Transverse colon (tissue), 4 donors: ENCODE results near the gene PCDHB3. TPM values are rescaled to one million over a fixed set of nuclear protein-coding genes. Genes with fewer than 3 reads are reported as not detected.
"Not testable (repeated sequence)": the region's sequence is repeated elsewhere in the genome, so short reads cannot be mapped to it uniquely, and the experiment has no call there.

Source experiments
- DNase-seq: peaks from one replicate; pipeline ENCODE4 v3.0.0-alpha.2; 2019
- H3K27ac ChIP-seq, 4 donors: fragments of 200-600 bp; sonication (generic); 2 replicates each; pipeline ENCODE4 v1.5.1; 2016 to 2018; ENCODE audit warnings: inconsistent platforms in 4 of 4
- H3K27me3 ChIP-seq: fragments of 200-600 bp; sonication (generic); 2 replicates; pipeline ENCODE4 v1.5.1; 2017; ENCODE audit warnings: inconsistent platforms
- H3K36me3 ChIP-seq, 4 donors: fragments of 200-600 bp; sonication (generic); 2 replicates each; pipeline ENCODE4 v1.5.1; 2017 to 2019; ENCODE audit warnings: inconsistent platforms in 4 of 4
- H3K4me1 ChIP-seq, 4 donors: fragments of 200-600 bp; sonication (generic); 2 replicates each; pipeline ENCODE4 v1.5.1; 2017 to 2020; ENCODE audit warnings: inconsistent platforms in 4 of 4
- H3K4me3 ChIP-seq, 4 donors: fragments of 200-600 bp; sonication (generic); 1 replicate in 1 of 4; 2 replicates in 3 of 4; pipeline versions ENCODE4 v1.5.1 to v1.6.1; 2017 to 2019; ENCODE audit warnings: inconsistent platforms in 4 of 4
- H3K9me3 ChIP-seq, 2 donors: fragments of 200-600 bp; sonication (generic); 2 replicates each; pipeline ENCODE4 v1.5.1; 2017 to 2019; ENCODE audit warnings: inconsistent platforms in 2 of 2
- EP300 ChIP-seq: sonication (generic); formaldehyde crosslinking; IDR thresholded peaks from one replicate; pipeline ENCODE4 v1.6.1; 2017; ENCODE audit warnings: antibody characterized with exemption, low read depth
- POLR2A ChIP-seq: fragments of 450-650 bp; IDR thresholded peaks from one replicate; pipeline ENCODE4 v1.6.1; 2016; ENCODE audit warnings: antibody characterized with exemption, mild to moderate bottlenecking, moderate library complexity
- POLR2AphosphoS5 ChIP-seq, 3 donors: sonication (generic); formaldehyde crosslinking; IDR thresholded peaks; one replicate each; pipeline ENCODE4 v1.6.1; 2016; ENCODE audit warnings: antibody characterized with exemption in 3 of 3
- WGBS, 2 donors: methylation state at CpG; one replicate each; pipeline ENCODE4 v1.1.5; 2018; ENCODE audit warnings: low coverage in 1 of 2; 5-methylcytosine and 5-hydroxymethylcytosine counted together
- in situ Hi-C, 4 donors: fragments of 200-750 bp; cut with MboI; loops; one replicate each; pipeline versions ENCODE4 v1.15.0 to v1.15.1; 2017; ENCODE audit warnings: low sequenced_read_pairs in 3 of 4, low pct_ligation_motif_present in 1 of 4, low pct_unique_long_range_greater_than_20kb in 1 of 4
- intact Hi-C: fragments of 100-400 bp; cut with DNase I; formaldehyde crosslinking; loops from one replicate; pipeline ENCODE4 v1.15.1; 2023; ENCODE audit warnings: low total_unique reads
- total RNA-seq, 4 donors: library from RNA; depleted of rRNA; stranded (reverse); fragments of >200 nt; gene quantifications; one replicate each; pipeline ENCODE4 v1.1.0, GENCODE V29; 2016
- TF ChIP-seq, protein P1 (sequence below), 5 experiments: fragments of 200-600 bp in 3 of 5; fragments of 450-650 bp in 2 of 5; sonication (generic) in 3 of 5; IDR thresholded peaks; 1 replicate in 2 of 5; 2 replicates in 3 of 5; pipeline ENCODE4 v1.5.1; 2016 to 2017; ENCODE audit warnings: antibody characterized with exemption in 5 of 5, inconsistent platforms in 3 of 5, mild to moderate bottlenecking in 2 of 5, moderate library complexity in 1 of 5

PCDHB3 gene
- total RNA-seq, 4 donors from 2014 or later, result 0.64 to 0.82 (median 0.80) TPM; not detected in 1

DNA sequence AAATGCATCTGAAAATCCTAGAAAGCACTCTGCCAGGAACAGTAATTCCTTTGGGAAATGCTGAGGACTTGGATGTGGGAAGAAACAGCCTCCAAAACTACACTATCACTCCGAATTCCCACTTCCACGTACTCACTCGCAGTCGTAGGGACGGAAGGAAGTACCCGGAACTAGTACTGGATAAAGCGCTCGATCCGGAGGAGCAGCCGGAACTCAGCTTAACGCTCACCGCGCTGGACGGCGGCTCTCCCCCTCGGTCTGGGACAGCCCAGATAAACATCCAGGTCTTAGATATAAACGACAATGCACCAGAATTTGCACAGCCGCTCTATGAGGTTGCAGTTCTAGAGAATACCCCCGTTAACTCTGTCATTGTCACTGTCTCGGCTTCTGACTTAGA, 786 bp downstream of the PCDHB3 start:
- no peaks in the 10 kb centered on the region for H3K4me1 ChIP-seq
- peaks cover 10 to 25% of the 10 kb centered on the region in 2 donors for H3K9me3 ChIP-seq
- no peak overlapping the region for H3K27ac ChIP-seq
- in situ Hi-C loops (no loop called here), intact Hi-C loops (no loop called here)
- no peak for DNase-seq
- WGBS, 2 donors, result 69 to 76% methylated on average over 10 to 19 of the region's 20 CpGs
- H3K36me3 ChIP-seq, result no peaks in the 10 kb centered on the region
- H3K4me3 ChIP-seq, result no peak overlapping the region
- TF ChIP-seq POLR2AphosphoS5 (IDR thresholded peaks at IDR 0.05) (no peak), EP300 (no peak)
- peaks cover 14% of the 10 kb centered on the region for H3K27me3 ChIP-seq

DNA sequence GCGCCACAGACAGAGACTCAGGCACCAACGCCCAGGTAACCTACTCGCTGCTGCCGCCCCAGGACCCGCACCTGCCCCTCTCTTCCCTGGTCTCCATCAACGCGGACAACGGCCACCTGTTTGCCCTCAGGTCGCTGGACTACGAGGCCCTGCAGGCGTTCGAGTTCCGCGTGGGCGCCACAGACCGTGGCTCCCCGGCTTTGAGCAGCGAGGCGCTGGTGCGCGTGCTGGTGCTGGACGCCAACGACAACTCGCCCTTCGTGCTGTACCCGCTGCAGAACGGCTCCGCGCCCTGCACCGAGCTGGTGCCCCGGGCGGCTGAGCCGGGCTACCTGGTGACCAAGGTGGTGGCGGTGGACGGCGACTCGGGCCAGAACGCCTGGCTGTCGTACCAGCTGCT, 1.8 kb downstream of the PCDHB3 start:
- WGBS, 2 donors, result 57% methylated on average over 7 of the region's 39 CpGs; no CpG with 5 or more reads in 1 of the 2 donors
- peaks cover 10 to 25% of the 10 kb centered on the region in 2 donors for H3K9me3 ChIP-seq
- H3K27ac ChIP-seq, in situ Hi-C loops, intact Hi-C loops, H3K4me3 ChIP-seq, H3K4me1 ChIP-seq, DNase-seq, H3K36me3 ChIP-seq: not testable (repeated sequence)
- H3K27me3 ChIP-seq, result peaks cover 14% of the 10 kb centered on the region

DNA sequence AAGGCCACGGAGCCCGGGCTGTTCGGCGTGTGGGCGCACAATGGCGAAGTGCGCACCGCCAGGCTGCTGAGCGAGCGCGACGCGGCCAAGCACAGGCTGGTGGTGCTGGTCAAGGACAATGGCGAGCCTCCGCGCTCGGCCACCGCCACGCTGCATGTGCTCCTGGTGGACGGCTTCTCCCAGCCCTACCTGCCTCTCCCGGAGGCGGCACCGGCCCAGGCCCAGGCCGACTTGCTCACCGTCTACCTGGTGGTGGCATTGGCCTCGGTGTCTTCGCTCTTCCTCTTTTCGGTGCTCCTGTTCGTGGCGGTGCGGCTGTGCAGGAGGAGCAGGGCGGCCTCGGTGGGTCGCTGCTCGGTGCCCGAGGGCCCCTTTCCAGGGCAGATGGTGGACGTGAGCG, 2.2 kb downstream of the PCDHB3 start:
- H3K4me1 ChIP-seq, H3K27ac ChIP-seq, in situ Hi-C loops, DNase-seq, H3K36me3 ChIP-seq, intact Hi-C loops, H3K4me3 ChIP-seq: not testable (repeated sequence)
- Histone ChIP-seq H3K27me3 (peaks cover 14% of the 10 kb centered on the region), H3K9me3 (peaks cover 10 to 25% of the 10 kb centered on the region in 2 donors)
- WGBS, 2 donors, result 73% methylated on average over 23 of the region's 38 CpGs; no CpG with 5 or more reads in 1 of the 2 donors

DNA sequence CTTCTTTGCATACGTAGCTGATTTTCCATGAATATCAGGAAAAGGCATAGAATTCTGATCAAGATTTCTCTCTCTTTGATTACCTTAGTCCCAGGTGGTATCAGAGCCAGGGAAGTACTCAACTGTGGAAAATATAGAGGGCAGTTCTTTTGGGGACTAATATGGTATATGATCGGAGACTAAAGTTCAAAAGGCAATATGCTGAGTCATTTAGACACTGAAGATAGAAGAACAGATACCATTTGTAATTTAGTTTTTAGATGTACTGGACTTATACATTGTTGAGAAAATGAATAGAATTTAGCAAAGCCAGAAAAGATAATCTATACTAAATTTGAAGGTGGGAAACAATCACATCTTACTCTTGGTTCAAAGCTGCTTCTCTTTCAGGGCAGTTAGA, 5.1 kb downstream of the PCDHB3 start:
- TF ChIP-seq POLR2AphosphoS5 (IDR thresholded peaks at IDR 0.05), result no peak
- TF ChIP-seq, protein P1, sequence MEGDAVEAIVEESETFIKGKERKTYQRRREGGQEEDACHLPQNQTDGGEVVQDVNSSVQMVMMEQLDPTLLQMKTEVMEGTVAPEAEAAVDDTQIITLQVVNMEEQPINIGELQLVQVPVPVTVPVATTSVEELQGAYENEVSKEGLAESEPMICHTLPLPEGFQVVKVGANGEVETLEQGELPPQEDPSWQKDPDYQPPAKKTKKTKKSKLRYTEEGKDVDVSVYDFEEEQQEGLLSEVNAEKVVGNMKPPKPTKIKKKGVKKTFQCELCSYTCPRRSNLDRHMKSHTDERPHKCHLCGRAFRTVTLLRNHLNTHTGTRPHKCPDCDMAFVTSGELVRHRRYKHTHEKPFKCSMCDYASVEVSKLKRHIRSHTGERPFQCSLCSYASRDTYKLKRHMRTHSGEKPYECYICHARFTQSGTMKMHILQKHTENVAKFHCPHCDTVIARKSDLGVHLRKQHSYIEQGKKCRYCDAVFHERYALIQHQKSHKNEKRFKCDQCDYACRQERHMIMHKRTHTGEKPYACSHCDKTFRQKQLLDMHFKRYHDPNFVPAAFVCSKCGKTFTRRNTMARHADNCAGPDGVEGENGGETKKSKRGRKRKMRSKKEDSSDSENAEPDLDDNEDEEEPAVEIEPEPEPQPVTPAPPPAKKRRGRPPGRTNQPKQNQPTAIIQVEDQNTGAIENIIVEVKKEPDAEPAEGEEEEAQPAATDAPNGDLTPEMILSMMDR (IDR thresholded peaks at IDR 0.05), result no peak
- no peak for TF ChIP-seq EP300
- no peak for TF ChIP-seq POLR2A
- no peaks in the 10 kb centered on the region for H3K36me3 ChIP-seq
- intact Hi-C loops, result no loop called here
- no peak for DNase-seq
- in situ Hi-C loops, result no loop called here
- no peak overlapping the region for H3K4me3 ChIP-seq
- H3K4me1 ChIP-seq, result no peaks in the 10 kb centered on the region
- no peak overlapping the region for H3K27ac ChIP-seq
- H3K9me3 ChIP-seq, result peaks cover 16 to 18% of the 10 kb centered on the region in 2 donors
- WGBS, 2 donors, result 70 to 93% methylated on average over 2 of the region's 2 CpGs
- H3K27me3 ChIP-seq, result no peaks in the 10 kb centered on the region

DNA sequence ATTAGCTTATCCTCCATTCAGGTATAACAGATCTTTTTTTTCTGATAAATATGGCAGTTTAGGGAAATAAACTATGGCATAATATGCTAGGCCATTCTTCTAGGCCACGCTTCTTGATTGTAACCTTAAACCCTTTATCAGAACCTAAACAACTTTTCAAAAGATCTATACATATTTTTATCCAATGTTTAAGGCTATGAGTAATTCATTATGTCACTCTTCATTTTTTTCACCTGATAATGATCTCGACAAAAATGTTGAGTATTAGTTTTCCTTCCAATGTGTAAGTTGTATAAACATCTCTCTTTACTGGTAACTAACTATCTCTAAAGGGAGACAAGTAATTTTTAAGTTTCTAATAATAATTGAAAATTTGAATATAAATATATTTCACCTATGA, 19.0 kb downstream of the PCDHB3 start:
- no peaks in the 10 kb centered on the region for H3K4me1 ChIP-seq
- H3K27me3 ChIP-seq, result peaks cover 6% of the 10 kb centered on the region
- DNase-seq, result no peak
- intact Hi-C loops, result no loop called here
- H3K4me3 ChIP-seq, result no peak overlapping the region
- in situ Hi-C loops, result no loop called here
- H3K9me3 ChIP-seq, result peaks cover 22 to 24% of the 10 kb centered on the region in 2 donors
- no peak for TF ChIP-seq POLR2AphosphoS5 (IDR thresholded peaks at IDR 0.05)
- TF ChIP-seq POLR2A, result no peak
- no peak for TF ChIP-seq EP300
- TF ChIP-seq, protein P1 (IDR thresholded peaks at IDR 0.05), result no peak
- no peak overlapping the region for H3K27ac ChIP-seq
- H3K36me3 ChIP-seq, result no peaks in the 10 kb centered on the region
- WGBS, 2 donors, result 45 to 49% methylated on average over 2 of the region's 2 CpGs

DNA sequence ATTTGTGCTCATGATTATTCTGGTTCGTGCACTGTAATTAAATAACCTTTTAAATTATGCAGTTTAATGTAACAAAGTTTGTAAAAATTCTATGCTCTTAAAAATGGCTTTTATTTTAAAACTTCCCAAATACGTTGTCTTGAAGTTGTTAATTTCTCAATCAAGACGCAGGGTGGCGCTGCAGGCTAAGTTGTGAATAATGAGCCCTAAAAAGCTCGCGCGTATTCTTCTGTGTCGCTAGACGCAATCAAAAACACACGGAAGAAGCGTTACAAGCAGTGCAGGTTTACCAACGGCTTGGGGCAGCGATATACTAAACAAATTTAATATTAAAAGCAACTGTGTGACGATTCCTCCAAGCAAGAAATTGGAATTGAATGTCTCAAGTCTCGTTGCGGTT, 21.3 kb downstream of the PCDHB3 start, which contains the start of gene PCDHB4:
Gene PCDHB4 (plus strand): TSS at position 256 of the 400 bp plus-strand sequence. CDS start 181 bp downstream, outside the sequence.
- Histone ChIP-seq H3K27ac (no peak within 1 kb of the TSS), H3K9me3 (peaks cover 2 to 9% of the 10 kb centered on the region in 2 donors), H3K4me3 (peak within 1 kb of the TSS in 1 of 4 donors; percentile 13), H3K36me3 (no peaks in the 10 kb centered on the region), H3K4me1 (no peaks in the 10 kb centered on the region), H3K27me3 (peaks cover 7% of the 10 kb centered on the region)
- intact Hi-C loops, result no loop called here
- no peak for DNase-seq
- 53 to 54% methylated on average over 16 of the region's 16 CpGs for WGBS, 2 donors
- in situ Hi-C loops, result no loop called here
- TF ChIP-seq, protein P1 (IDR thresholded peaks at IDR 0.05), result peak in 2 of 5 experiments; percentile 14 to 16
- no peak for TF ChIP-seq POLR2A
